Ovary (tissue), 3 donors: Measurements from ENCODE around the gene OR13C8.

ENCODE experiments used
- EP300 ChIP-seq: sonication (generic); formaldehyde crosslinking; IDR thresholded peaks from one replicate; pipeline ENCODE4 v1.6.1; 2017; ENCODE audit warnings: antibody characterized with exemption
- POLR2A ChIP-seq: fragments of 450-650 bp; IDR thresholded peaks from one replicate; pipeline ENCODE4 v1.6.1; 2017; ENCODE audit warnings: antibody characterized with exemption, mild to moderate bottlenecking, moderate library complexity
- TF ChIP-seq, protein P1 (sequence below), 3 donors: fragments of 450-650 bp in 2 of 3; fragments of 200-600 bp in 1 of 3; IDR thresholded peaks; one replicate each; pipeline versions ENCODE4 v1.5.1 to v1.8.0; 2016 to 2022; ENCODE audit warnings: antibody characterized with exemption in 3 of 3, mild to moderate bottlenecking in 1 of 3
- donor health status: DM: no; HTN: no; CAD: no.

DNA sequence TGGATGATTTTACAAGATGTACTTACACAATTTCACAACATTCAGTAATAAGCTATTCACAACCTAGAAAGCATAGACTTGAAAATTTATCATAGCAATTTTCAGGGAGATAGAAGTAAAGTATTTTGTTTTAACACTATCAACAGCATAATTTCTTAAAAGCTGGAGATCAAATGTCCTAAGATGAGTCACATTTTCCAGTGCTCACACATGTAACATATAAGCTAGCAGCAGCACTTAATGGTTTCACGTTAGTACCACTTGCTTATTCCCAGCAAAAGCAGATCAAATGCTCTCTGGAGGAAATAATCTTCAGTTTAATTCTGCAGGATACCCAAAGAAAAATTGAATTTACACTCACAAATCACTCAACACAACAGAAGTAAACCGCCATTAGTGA is 6.5 kb downstream of the OR13C8 start:
- TF ChIP-seq, protein P1, sequence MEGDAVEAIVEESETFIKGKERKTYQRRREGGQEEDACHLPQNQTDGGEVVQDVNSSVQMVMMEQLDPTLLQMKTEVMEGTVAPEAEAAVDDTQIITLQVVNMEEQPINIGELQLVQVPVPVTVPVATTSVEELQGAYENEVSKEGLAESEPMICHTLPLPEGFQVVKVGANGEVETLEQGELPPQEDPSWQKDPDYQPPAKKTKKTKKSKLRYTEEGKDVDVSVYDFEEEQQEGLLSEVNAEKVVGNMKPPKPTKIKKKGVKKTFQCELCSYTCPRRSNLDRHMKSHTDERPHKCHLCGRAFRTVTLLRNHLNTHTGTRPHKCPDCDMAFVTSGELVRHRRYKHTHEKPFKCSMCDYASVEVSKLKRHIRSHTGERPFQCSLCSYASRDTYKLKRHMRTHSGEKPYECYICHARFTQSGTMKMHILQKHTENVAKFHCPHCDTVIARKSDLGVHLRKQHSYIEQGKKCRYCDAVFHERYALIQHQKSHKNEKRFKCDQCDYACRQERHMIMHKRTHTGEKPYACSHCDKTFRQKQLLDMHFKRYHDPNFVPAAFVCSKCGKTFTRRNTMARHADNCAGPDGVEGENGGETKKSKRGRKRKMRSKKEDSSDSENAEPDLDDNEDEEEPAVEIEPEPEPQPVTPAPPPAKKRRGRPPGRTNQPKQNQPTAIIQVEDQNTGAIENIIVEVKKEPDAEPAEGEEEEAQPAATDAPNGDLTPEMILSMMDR (IDR thresholded peaks at IDR 0.05): no peak
- TF ChIP-seq POLR2A (no peak), EP300 (no peak)
